GM12878 (cell line): ENCODE data around the gene WDR41.

Source experiments
- BHLHE40 ChIP-seq, 2 experiments: fragments of 450-650 bp in 1 of 2; IDR thresholded peaks; 2 replicates each; pipeline ENCODE4 v1.6.1; 2011 to 2017; ENCODE audit warnings: low read depth in 2 of 2, borderline replicate concordance in 1 of 2, improper control_type of control experiment in 1 of 2, low read length in 1 of 2, mild to moderate bottlenecking in 1 of 2
- CTCF ChIP-seq, 3 experiments: IDR thresholded peaks in 2 of 3; conservative IDR thresholded peaks in 1 of 3; 2 replicates each; pipeline ENCODE4 v1.5.1; 2011; ENCODE audit warnings: low read depth in 3 of 3, low read length in 3 of 3, mild to moderate bottlenecking in 3 of 3, control low read depth in 2 of 3, moderate library complexity in 2 of 3, inconsistent platforms in 1 of 3, mixed read lengths in 1 of 3; ENCODE audit not compliant: control insufficient read depth in 2 of 3, insufficient read depth in 1 of 3; ENCODE audit errors: extremely low read depth in 1 of 3
- EP300 ChIP-seq, 2 experiments: fragments of 150-350 bp in 1 of 2; IDR thresholded peaks; 2 replicates each; pipeline ENCODE4 v1.6.1; 2011 to 2012; ENCODE audit warnings: low read depth in 2 of 2, low read length in 2 of 2, borderline replicate concordance in 1 of 2, improper control_type of control experiment in 1 of 2, inconsistent platforms in 1 of 2; ENCODE audit not compliant: control insufficient read depth in 1 of 2
- EZH2 ChIP-seq: IDR thresholded peaks from 2 replicates; pipeline ENCODE4 v1.6.1; 2012; ENCODE audit warnings: low read depth, mild to moderate bottlenecking, control low read depth, inconsistent platforms, low read length, borderline replicate concordance; ENCODE audit not compliant: control insufficient read depth
- FOXM1 ChIP-seq: IDR thresholded peaks from 2 replicates; pipeline ENCODE4 v1.6.1; 2012; ENCODE audit warnings: low read depth, mild to moderate bottlenecking, inconsistent platforms, low read length, moderate library complexity
- POLR2A ChIP-seq: IDR thresholded peaks from 2 replicates; pipeline ENCODE4 v1.6.1; 2011; ENCODE audit warnings: low read depth, mild to moderate bottlenecking, low read length
- POLR2AphosphoS5 ChIP-seq: IDR thresholded peaks from 2 replicates; pipeline ENCODE4 v1.6.1; 2011; ENCODE audit warnings: mild to moderate bottlenecking, low read length, inconsistent platforms
- RFX5 ChIP-seq: IDR thresholded peaks from 2 replicates; pipeline ENCODE4 v1.6.1; 2011; ENCODE audit warnings: low read depth, low read length, improper control_type of control experiment
- SP1 ChIP-seq: IDR thresholded peaks from one replicate; pipeline ENCODE4 v1.6.1; 2011; ENCODE audit warnings: low read depth, low read length
- SRF ChIP-seq, 2 experiments: IDR thresholded peaks; 2 replicates each; pipeline ENCODE4 v1.6.1; 2011; ENCODE audit warnings: low read depth in 2 of 2, low read length in 2 of 2, mild to moderate bottlenecking in 1 of 2, moderate library complexity in 1 of 2
- TAF1 ChIP-seq: IDR thresholded peaks from 2 replicates; pipeline ENCODE4 v1.6.1; 2011; ENCODE audit warnings: mild to moderate bottlenecking, low read depth, low read length, borderline replicate concordance
- ZNF274 ChIP-seq: IDR thresholded peaks from one replicate; pipeline ENCODE4 v1.8.0; 2011; ENCODE audit not compliant: insufficient read length, insufficient read depth
- ZNF687 ChIP-seq: fragments of 450-650 bp; IDR thresholded peaks from 2 replicates; pipeline ENCODE4 v1.6.1; 2017; ENCODE audit warnings: mild to moderate bottlenecking, moderate library complexity

- TF ChIP-seq POLR2AphosphoS5 (no peak), CTCF (IDR thresholded peaks at IDR 0.05 in 2 of 3, conservative IDR thresholded peaks at IDR 0.05 in 1 of 3; ENCODE audit: control insufficient read depth in 2 of 3, extremely low read depth in 1 of 3, insufficient read depth in 1 of 3, low read depth in 3 of 3, low read length in 3 of 3) (no peak), RFX5 (no peak), POLR2A (no peak), EP300 (IDR thresholded peaks at IDR 0.05; ENCODE audit: borderline replicate concordance in 1 of 2, control insufficient read depth in 1 of 2, low read depth in 2 of 2, low read length in 2 of 2) (no peak), SP1 (no peak), FOXM1 (no peak), SRF (IDR thresholded peaks at IDR 0.05; ENCODE audit: low read depth in 2 of 2, low read length in 2 of 2) (no peak), ZNF687 (no peak), BHLHE40 (IDR thresholded peaks at IDR 0.05; ENCODE audit: borderline replicate concordance in 1 of 2, low read depth in 2 of 2, low read length in 1 of 2) (no peak), TAF1 (no peak), ZNF274 (no peak), EZH2 (no peak)
Measured at GRCh38 chr5:77400645-77401044, 91.5 kb downstream of the WDR41 start.
